Measurements from ENCODE around the gene INPP5F.

- no peak for TF ChIP-seq CTCF (conservative IDR thresholded peaks at IDR 0.05; ENCODE audit: low read depth in 2 of 2)
- no peak for TF ChIP-seq EZH2 (IDR thresholded peaks at IDR 0.05; ENCODE audit: low read depth, unreplicated experiment)
- no peak for TF ChIP-seq REST (IDR thresholded peaks at IDR 0.05; ENCODE audit: unreplicated experiment)
These were observed 10.0 kb upstream of the INPP5F start for GRCh38 chr10:119715628-119716505.
